NCI-H2029 (cell line): ENCODE measurements around the gene BLM.

Experiments
- DNase-seq: peaks from one replicate; lab custom pipeline; 2025; lab: John Stamatoyannopoulos, UW

Gene BLM

DNA sequence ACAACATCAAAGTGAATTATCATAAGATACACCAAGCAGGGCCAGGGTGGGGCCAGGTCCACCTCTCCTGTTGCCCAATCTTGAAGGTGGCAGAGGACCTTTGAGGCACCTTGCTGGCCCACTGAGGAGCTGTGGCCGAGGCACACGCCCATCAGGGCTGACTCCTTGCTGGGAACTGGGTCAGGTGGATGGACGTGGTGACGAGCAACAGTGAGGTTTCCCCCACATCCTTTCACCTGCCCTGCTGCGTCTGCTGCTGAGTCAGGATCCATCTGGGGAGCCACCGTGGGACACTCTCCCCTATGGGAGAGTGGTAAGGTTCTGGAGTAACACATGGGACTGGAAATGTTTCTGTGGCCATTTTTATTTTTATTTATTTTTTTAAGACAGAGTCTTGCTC, 134.0 kb downstream of the BLM start:
- no peak for DNase-seq

DNA sequence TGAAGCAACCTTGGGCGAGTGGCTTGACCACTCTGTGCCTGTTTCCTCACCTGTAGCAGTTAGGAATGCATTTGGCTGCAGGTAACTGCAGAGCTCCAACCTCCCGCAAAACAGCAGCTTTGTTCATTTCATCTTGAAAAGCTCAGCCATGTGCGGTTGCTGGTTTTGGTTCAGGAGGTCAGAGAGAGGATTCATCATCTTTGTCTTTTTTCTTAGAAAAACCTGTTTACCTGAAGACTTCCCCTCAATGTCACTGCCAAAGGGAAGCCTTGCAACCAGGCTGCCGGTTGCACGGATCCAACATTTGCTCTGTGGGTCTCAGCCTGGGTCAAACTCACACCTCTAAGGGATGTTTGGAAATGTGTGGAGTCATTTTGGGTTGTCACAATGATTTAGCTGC, 134.8 kb downstream of the BLM start:
- no peak for DNase-seq

DNA sequence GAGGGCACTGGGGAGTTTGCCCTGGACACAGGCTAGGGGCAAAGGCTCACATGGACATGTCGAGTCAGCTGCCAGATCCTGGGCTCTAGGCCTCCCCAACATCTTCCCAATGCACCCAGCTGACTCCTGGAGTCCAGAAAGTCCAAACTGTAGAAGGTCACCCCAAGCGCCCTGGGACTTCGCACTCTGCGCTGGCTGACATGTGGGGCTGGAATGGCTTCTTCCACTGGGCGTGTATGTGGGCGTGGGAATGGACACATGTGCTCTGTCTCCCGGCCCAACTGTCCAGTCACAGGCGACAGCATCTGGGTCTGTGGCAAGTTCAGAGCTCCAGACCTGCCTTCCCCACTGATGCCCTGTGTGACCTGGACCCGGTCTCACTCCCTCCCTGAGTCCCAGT, 138.0 kb downstream of the BLM start:
- no peak for DNase-seq

DNA sequence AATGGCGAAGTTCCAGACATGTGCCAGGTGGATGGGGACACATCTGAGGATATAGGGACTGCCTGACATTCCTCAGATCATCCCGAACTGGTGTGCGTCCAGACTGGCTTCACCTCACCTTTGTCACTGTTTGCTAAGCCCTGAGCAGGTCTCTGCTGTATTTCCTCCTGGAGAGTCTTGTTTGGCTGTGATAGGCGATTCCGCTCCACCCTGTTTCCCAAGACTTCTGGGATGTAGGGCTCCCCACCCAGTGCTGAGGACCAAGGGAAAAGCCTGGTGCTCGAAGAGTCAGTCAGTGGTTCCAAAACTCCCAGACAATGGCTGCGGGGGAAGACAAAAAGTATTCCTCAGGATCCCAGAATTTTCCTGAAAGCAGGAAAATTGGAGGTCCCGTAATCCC, 140.2 kb downstream of the BLM start:
- no peak for DNase-seq

DNA sequence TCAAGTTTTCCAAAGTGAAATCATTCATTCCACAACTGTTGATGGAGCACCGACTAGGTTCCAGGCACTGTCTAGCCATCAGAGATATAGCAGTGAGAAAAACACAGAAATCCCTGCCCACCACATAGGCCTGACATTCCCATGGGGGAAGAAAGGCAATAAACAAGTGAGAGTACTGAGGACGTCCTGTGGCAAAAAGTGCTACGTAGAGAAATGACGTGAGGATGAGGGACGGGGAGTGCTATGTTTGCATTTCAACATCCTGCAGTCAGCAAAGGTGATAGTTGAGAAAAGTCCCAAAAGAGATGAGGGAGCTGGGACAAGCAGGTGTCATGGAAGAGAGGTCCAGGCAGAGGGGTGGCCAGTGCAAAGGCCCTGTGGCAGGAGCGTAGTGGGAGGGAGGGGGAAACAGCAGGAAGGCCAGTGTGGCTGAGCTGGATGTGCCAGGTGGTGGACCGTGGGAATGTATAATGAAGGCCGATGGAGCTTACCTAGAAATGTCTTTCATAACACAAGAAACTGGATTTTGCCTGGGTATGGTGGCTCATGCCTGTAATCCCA, 140.8 kb downstream of the BLM start:
- DNase-seq, result no peak

DNA sequence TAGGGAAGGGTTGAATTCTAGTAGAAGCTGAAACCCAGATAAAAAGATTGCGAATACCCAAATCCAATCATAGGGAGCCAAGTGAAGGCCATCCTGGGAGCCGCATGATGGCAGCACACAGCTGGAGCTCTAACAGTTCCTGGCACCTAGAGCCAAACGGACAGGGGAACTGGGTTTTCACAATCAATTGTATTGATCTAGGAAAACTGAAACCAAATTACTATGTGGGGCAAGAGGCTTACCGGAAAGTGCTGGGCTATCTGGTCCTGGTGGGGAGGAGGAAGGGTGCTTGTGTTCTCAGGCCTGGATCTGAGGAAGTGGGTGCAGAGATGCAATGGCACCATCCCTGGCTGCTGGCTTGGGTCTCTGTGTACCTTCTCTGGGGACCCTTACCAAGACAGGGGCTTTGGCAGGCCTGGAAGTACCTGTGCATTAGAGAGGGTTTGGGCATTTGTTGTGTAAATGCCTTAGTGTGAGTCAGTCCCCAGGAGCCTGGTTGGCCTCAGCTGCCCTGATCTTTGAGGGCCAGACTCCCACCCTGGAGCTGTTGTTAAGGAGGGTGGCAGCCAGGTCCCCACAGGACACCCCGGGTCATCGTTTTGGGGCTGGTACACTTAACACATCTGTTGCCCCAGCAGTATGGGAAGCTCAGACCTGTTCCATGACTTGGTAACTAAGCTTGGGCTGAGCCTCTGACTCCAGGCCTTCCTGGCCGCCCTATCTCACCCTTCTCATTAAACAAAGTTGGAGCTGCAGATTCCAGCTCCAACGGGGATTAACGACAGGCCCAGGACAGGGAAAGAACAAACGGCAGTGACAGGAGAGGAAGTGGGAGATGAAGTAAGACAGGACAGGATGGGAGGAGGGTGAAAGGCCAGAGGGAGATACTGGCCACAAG, 142.3 kb downstream of the BLM start:
- no peak for DNase-seq

DNA sequence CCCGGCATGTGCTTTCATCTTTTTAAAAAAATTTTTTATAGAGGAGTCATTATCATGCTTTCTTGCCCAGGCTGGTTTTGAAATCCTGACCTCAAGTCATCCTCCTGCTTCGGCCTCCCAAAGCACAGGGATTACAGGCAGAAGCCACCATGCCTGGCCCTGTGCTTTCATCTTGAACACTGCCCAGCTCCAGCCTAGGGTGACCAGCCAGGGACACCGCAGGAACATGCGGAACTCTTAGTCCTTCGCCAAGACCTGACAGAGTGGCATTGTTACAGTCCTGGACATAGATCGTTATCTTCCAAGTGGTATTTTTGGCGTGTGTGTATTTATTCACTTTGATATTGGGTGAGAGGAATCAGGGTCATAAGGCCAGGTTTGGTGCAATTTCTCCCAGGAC, 143.3 kb downstream of the BLM start:
- DNase-seq, result no peak

DNA sequence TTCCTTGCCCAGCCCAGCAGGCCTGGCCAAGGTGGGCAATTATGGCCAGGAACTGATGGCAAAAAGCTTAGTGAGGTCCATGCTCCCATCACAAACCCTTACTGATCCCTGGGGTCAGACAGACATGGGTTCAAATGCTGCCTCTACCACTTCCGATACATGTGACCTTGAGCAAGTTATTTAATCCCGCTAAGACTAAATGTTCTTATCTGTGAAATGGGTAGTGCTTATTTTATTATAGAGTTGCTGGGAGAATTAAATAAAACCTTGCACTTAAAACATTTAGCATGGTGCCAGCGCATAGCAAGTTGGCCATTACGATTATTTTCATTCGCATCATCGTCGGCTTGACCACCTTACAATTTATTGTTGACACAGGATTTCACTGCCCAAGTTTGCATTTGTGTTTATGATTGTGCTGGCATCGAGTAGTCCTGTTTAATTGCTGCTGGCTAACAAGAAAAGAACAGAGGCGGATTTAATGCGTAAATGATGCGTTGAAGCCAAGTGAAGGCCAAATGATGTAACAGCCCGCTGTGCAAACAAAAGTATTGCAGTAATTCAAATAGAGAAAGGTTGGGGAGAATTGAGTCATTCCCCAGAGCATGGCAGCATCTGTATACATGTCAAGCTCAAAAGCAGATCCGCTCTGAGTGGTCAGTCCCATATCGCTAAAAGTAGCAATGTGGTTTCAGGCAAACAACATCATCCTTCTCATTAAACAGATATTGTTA, 144.0 kb downstream of the BLM start:
- peak; percentile 84 for DNase-seq

DNA sequence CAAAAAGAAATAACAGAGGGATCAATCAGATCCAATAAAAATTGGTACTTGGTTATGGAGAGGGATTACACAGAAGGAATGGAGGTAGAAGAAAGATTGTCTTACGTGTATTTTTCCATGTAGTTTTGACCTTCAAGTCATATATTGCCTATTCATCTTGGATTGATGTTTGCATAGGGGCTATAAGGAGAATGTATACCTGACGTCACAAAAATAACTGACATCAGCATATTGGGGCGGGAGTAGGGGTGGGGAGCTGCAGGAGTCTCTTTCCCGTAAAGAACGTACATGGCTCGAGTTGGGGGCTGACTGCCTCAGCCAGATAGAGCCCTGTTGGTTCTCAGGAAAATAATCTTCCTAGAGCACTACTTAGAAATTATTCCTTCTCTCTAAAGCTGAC, 145.3 kb downstream of the BLM start:
- DNase-seq, result no peak

DNA sequence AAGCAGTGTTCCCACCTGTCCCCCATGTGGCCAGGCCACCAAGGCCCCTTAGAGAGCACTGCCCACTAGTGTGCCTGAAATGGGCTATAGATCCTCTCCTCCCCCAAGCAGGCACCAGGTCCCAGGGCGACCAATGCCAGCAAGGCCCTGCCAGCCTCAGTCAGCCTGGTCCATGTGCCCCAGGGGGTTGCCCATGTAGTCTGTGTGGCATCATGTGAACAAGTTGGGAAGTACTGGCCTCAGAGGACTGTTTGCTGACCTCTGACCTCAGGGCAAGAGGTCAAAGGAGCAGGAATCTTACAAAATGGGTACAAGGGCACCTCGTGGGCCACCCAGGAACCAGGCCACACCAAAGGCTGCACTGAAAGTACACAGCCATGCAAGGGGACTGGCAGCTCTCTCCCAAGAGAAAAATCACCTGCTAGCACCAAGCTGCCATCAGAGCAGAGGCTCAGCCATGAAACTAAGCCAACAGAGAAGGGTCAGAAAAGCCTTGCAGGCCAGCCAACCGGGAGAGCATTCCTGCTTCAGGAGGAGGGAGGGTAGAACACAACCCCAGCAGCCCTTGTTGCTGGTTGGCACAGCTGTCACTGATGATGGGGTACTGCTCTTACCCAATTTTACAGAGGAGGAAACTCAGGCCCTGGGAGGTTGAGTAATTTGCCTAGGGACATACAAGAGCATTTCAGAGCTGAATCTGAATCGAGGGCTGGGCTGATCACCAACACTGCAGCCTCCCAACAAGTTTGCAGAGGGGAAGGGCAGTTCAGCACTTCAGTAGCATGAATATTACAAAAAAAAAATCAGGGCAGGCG, 146.0 kb downstream of the BLM start:
- DNase-seq, result no peak

DNA sequence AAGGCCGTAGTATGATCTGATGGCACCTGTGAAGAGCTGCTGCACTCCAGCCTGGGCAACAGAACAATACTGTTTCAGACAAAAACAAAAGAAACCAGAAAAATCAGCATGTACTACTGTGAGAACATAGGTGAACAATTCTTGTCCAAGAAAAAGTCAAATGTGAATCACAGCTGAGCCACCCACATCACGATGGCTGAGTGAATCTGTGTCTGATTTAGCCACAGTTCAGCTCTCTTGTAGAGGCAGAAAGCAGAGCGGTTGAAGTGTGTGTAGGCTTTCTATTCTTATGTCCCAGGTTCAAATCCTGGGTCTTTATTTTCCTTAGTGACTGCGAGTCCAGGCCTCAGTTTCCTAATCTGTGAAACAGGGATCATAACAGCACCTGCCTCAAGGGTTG, 146.8 kb downstream of the BLM start:
- no peak for DNase-seq

DNA sequence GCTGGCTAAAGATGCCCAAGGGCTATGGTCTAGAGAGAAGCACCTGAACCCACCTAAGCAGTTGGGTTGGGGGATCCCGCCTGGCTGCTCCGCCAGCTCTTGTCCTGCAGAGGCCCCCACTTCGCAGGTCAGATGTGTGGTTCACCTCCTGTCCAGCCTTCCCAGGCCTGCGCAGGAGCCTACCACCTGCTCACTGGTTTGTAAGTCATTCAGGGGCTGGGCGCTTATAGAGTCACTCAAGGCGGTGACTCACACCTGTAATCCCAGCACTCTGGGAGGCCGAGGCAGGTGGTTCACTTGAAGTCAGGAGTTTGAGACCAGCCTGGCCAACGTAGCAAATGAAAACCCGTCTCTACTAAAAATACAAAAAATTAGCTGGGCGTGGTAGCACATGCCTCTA, 147.4 kb downstream of the BLM start:
- no peak for DNase-seq

DNA sequence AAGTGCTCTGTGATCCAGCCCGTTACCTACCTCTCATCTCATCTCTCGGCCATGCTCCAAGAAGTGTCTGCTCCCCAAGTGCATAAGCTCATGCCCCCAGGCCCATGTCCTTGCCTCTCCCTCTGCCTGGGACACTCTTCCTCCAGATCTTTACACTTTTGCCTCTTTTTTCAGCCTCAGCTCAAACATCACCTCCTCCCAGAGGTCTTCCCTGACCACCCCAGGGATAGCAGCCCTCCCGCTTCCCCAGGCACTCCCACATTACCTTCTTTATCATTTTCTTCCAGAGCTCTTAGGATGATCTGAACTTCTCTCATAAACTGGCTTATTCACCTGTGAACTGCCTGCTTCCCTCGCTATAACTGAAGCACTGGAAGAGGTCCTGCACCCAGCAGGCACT, 148.6 kb downstream of the BLM start:
- no peak for DNase-seq
